ENCODE results near the gene MED29. TPM values are rescaled to one million over a fixed set of nuclear protein-coding genes. Genes with fewer than 3 reads are reported as not detected.
A peak's percentile ranks its signal among the peaks of the same experiment; 100 is the strongest.

Gene MED29
- total and polyA plus RNA-seq, 2 of the 13 experiments (the other 11 are each of a cell fraction or from before 2014, with no cell fraction given): 14.0 to 19.7 TPM

- TF ChIP-seq TGIF2 (CRISPR knock-in tag; IDR thresholded peaks at IDR 0.05) (peak; percentile 26; the same call in 1 of the 2 replicates), MTF1 (CRISPR knock-in tag; IDR thresholded peaks at IDR 0.05) (peak; percentile 68; the same call in 1 of the 2 replicates), HMGXB3 (CRISPR knock-in tag; IDR thresholded peaks at IDR 0.05; ENCODE audit: borderline replicate concordance) (0 out of 2 replicates have a peak, but pooled peaks have one; percentile 24), DDIT3 (CRISPR knock-in tag; IDR thresholded peaks at IDR 0.05) (no peak), TFE3 (CRISPR knock-in tag; IDR thresholded peaks at IDR 0.05) (peak; percentile 82), ZNF331 (CRISPR knock-in tag; IDR thresholded peaks at IDR 0.05) (peak; percentile 89; the same call in 1 of the 2 replicates), ZNF343 (CRISPR knock-in tag; IDR thresholded peaks at IDR 0.05) (no peak), ZNF619 (CRISPR knock-in tag; IDR thresholded peaks at IDR 0.05) (no peak), MLLT10 (CRISPR knock-in tag; IDR thresholded peaks at IDR 0.05) (no peak), SAFB2 (CRISPR knock-in tag; IDR thresholded peaks at IDR 0.05; ENCODE audit: borderline replicate concordance, low read depth) (no peak; the same call in 1 of the 2 replicates), SMARCE1 (IDR thresholded peaks at IDR 0.05; ENCODE audit: borderline replicate concordance) (no peak), IRF1 (CRISPR knock-in tag; IDR thresholded peaks at IDR 0.05; ENCODE audit: low read depth) (no peak), ZFX (CRISPR knock-in tag; IDR thresholded peaks at IDR 0.05; ENCODE audit: low read depth) (peak; percentile 71; the same call in 1 of the 2 replicates), TBL1XR1 (IDR thresholded peaks at IDR 0.05; ENCODE audit: borderline replicate concordance, low read length, partially characterized antibody) (peak; percentile 33), ZMAT3 (CRISPR knock-in tag; conservative IDR thresholded peaks at IDR 0.05) (0 out of 2 replicates have a peak, but pooled peaks have one; percentile 61), FOSL1 (CRISPR knock-in tag; IDR thresholded peaks at IDR 0.05; ENCODE audit: borderline replicate concordance) (no peak), KDM6A (CRISPR knock-in tag; IDR thresholded peaks at IDR 0.05; ENCODE audit: low read depth) (peak; percentile 88), ZNF503 (CRISPR knock-in tag; IDR thresholded peaks at IDR 0.05) (no peak), SMYD3 (CRISPR knock-in tag; IDR thresholded peaks at IDR 0.05) (no peak), ZNF12 (CRISPR knock-in tag; IDR thresholded peaks at IDR 0.05) (0 out of 2 replicates have a peak, but pooled peaks have one; percentile 36)
Measured at GRCh38 chr19:39397360-39398296, 6.5 kb downstream of the MED29 start (continued).

Data from HepG2 (cell line).